H1 (cell line): ENCODE data around the gene B3GALT5. TPM values are rescaled to one million over a fixed set of nuclear protein-coding genes. Genes with fewer than 3 reads are reported as not detected.

Experiments
- BCL11A ChIP-seq, 2 experiments: IDR thresholded peaks; one replicate each; pipeline ENCODE4 v1.6.1; 2011; ENCODE audit warnings: low read depth in 2 of 2, low read length in 2 of 2, mild to moderate bottlenecking in 2 of 2
- CTBP2 ChIP-seq: IDR thresholded peaks from 2 replicates; pipeline ENCODE4 v1.7.0; 2011; ENCODE audit warnings: borderline replicate concordance, mild to moderate bottlenecking, moderate library complexity, mixed read lengths, low read length; ENCODE audit not compliant: insufficient read depth, insufficient read length
- FOSL1 ChIP-seq: IDR thresholded peaks from 2 replicates; pipeline ENCODE4 v1.6.1; 2011; ENCODE audit warnings: mild to moderate bottlenecking, low read depth, low read length, moderate library complexity; ENCODE audit not compliant: insufficient read depth
- TBP ChIP-seq: IDR thresholded peaks from 2 replicates; pipeline ENCODE4 v1.6.1; 2011; ENCODE audit warnings: low read depth, low read length, improper control_type of control experiment
- TCF12 ChIP-seq: IDR thresholded peaks from 2 replicates; pipeline ENCODE4 v1.6.1; 2011; ENCODE audit warnings: low read depth, mild to moderate bottlenecking, low read length
- YY1 ChIP-seq: IDR thresholded peaks from 2 replicates; pipeline ENCODE4 v1.6.1; 2011; ENCODE audit warnings: low read depth, mild to moderate bottlenecking, low read length
- polyA plus RNA-seq, 7 experiments: library from polyadenylated mRNA; depleted of rRNA in 3 of 7; stranded (reverse) in 5 of 7; unstranded in 2 of 7; fragments of >200 nt in 5 of 7; fragments of 200-250 nt in 2 of 7; gene quantifications; 1 replicate in 5 of 7; 2 replicates in 1 of 7; 4 replicates in 1 of 7; pipeline versions ENCODE4 v1.2.1 to v1.2.3, GENCODE V29; 2011 to 2013; ENCODE audit warnings: missing spikeins in 2 of 7, mixed read lengths in 2 of 7
- total RNA-seq: library from RNA; stranded (reverse); fragmentation: NEBNext Ultra II Directional; extraction: Animal tissue kit (Norgen Biotek cat#: 25700); gene quantifications from 2 replicates; pipeline ENCODE4 v1.2.1, GENCODE V29; 2021

B3GALT5 gene
- total and polyA plus RNA-seq, 2 of the 8 experiments (the other 6 are each of a cell fraction or from before 2014, with no cell fraction given): 11.9 to 25.1 TPM

GRCh38 chr21:39714331-39714730, 101.6 kb downstream of the B3GALT5 start (continued):
- TF ChIP-seq YY1 (no peak), TCF12 (no peak), FOSL1 (no peak), BCL11A (IDR thresholded peaks at IDR 0.05; ENCODE audit: low read depth in 2 of 2, low read length in 2 of 2) (no peak), TBP (no peak), CTBP2 (no peak)
